BJ (cell line): ENCODE results near the gene NFKB1. TPM values are rescaled to one million over a fixed set of nuclear protein-coding genes. Genes with fewer than 3 reads are reported as not detected.

Experiments used
- CTCF ChIA-PET: fragments of 350-600 bp; formaldehyde crosslinking; extraction: SDS; loops from one replicate; lab custom pipeline; 2021; ENCODE audit warnings: antibody characterized with exemption, inconsistent platforms; lab: Yijun Ruan, JAX
- POLR2A ChIA-PET: fragments of 300-600 bp; sonication (Branson Sonifier 250); formaldehyde crosslinking; extraction: SDS; loops from one replicate; lab custom pipeline; 2021; ENCODE audit warnings: antibody characterized with exemption; lab: Charles Lee
- DNase-seq: peaks from one replicate; pipeline ENCODE4 v3.0.0-alpha.2; 2011; ENCODE audit warnings: low read depth
- H3K27me3 ChIP-seq: 2 replicates; pipeline ENCODE4 v1.6.0; 2011; ENCODE audit warnings: low read length; ENCODE audit not compliant: control insufficient read depth, insufficient read depth
- H3K36me3 ChIP-seq: 2 replicates; pipeline ENCODE4 v1.5.1; 2011; ENCODE audit warnings: low read length; ENCODE audit not compliant: control insufficient read depth, insufficient read depth
- H3K4me3 ChIP-seq: 2 replicates; pipeline ENCODE4 v1.5.1; 2011; ENCODE audit warnings: low read depth, mild to moderate bottlenecking, control low read depth, low read length
- CTCF ChIP-seq: IDR thresholded peaks from 2 replicates; pipeline ENCODE4 v1.5.1; 2011; ENCODE audit warnings: low read depth, mild to moderate bottlenecking, control low read depth, inconsistent platforms, low read length, moderate library complexity; ENCODE audit not compliant: insufficient read depth
- polyA plus RNA-seq: library from polyadenylated mRNA; depleted of rRNA; stranded (reverse); fragments of >200 nt; gene quantifications from 2 replicates; pipeline ENCODE4 v1.2.3, GENCODE V29; 2011

Gene NFKB1
- polyA plus RNA-seq, 1 experiment, result 16.6 TPM

GRCh38 chr4:102560571-102561341, 59.6 kb downstream of the NFKB1 start:
- H3K4me3 ChIP-seq, result no peak overlapping the region
- ChIA-PET CTCF (no interaction called here), POLR2A (no interaction called here)
- TF ChIP-seq CTCF, result no peak
- no peak for DNase-seq
- H3K27me3 ChIP-seq, result no peaks in the 10 kb centered on the region
- no peaks in the 10 kb centered on the region for H3K36me3 ChIP-seq

GRCh38 chr4:102563000-102563399, 61.8 kb downstream of the NFKB1 start:
- POLR2A ChIA-PET, result interaction anchor here (0.6 kb wide), 1 partner anchor 588 kb away, joined by 4 read pairs; no protein-coding TSS in a partner anchor

GRCh38 chr4:102564399-102565059, 63.4 kb downstream of the NFKB1 start:
- CTCF ChIA-PET, result interaction anchor here (1.1 kb wide), 1 partner anchor 25 kb away, joined by 4 read pairs; no protein-coding TSS in a partner anchor
- H3K36me3 ChIP-seq, result no peaks in the 10 kb centered on the region
- POLR2A ChIA-PET, result no interaction called here
- no peak for DNase-seq
- TF ChIP-seq CTCF, result no peak
- no peaks in the 10 kb centered on the region for H3K27me3 ChIP-seq
- H3K4me3 ChIP-seq, result no peak overlapping the region

More at GRCh38 chr4:102563000-102563399, 61.8 kb downstream of the NFKB1 start:
- no peak for DNase-seq
- H3K4me3 ChIP-seq, result no peak overlapping the region
- H3K27me3 ChIP-seq, result no peaks in the 10 kb centered on the region
- CTCF ChIA-PET, result interaction anchor here (0.6 to 1.1 kb wide), 2 partner anchors 38 to 86 kb away, joined by 3 to 4 read pairs; no protein-coding TSS in a partner anchor
- H3K36me3 ChIP-seq, result no peaks in the 10 kb centered on the region
- no peak for TF ChIP-seq CTCF

GRCh38 chr4:102565696-102566095, 64.5 kb downstream of the NFKB1 start:
- POLR2A ChIA-PET, result no interaction called here
- H3K27me3 ChIP-seq, result no peaks in the 10 kb centered on the region
- DNase-seq, result no peak
- CTCF ChIA-PET, result no interaction called here
- no peaks in the 10 kb centered on the region for H3K36me3 ChIP-seq
- TF ChIP-seq CTCF, result no peak
- no peak overlapping the region for H3K4me3 ChIP-seq

GRCh38 chr4:102566426-102566825, 65.3 kb downstream of the NFKB1 start:
- POLR2A ChIA-PET, result no interaction called here
- TF ChIP-seq CTCF, result no peak
- CTCF ChIA-PET, result no interaction called here

More at GRCh38 chr4:102566426-102566825, 65.3 kb downstream of the NFKB1 start:
- H3K27me3 ChIP-seq, result no peaks in the 10 kb centered on the region
- DNase-seq, result no peak
- H3K36me3 ChIP-seq, result no peaks in the 10 kb centered on the region
- H3K4me3 ChIP-seq, result no peak overlapping the region
